A673 (cell line): ENCODE measurements around the gene CHML. TPM values are rescaled to one million over a fixed set of nuclear protein-coding genes. Genes with fewer than 3 reads are reported as not detected.

Experiments used
- BruUV-seq: library from RNA; stranded (reverse); fragments of 400-500 nt; replicated peaks from 2 replicates; lab custom pipeline; 2021; lab: Mats Ljungman, UMichigan
- CTCF ChIA-PET: fragments of 300-600 bp; sonication (Branson Sonifier 250); formaldehyde crosslinking; loops from one replicate; lab custom pipeline; 2022; ENCODE audit warnings: antibody characterized with exemption; lab: Charles Lee
- POLR2A ChIA-PET: fragments of 300-600 bp; sonication (Branson Sonifier 250); formaldehyde crosslinking; loops from one replicate; lab custom pipeline; 2022; ENCODE audit warnings: antibody characterized with exemption; ENCODE audit not compliant: low non-redundant PET; lab: Charles Lee
- DNase-seq: peaks from one replicate; pipeline ENCODE4 v3.0.0-alpha.2; 2015; ENCODE audit warnings: low spot score
- H3K27ac ChIP-seq: fragments of 200-600 bp; sonication (generic); 2 replicates; pipeline ENCODE4 v1.5.1; 2016; ENCODE audit warnings: mixed run types, low read depth, mild to moderate bottlenecking, mixed read lengths, antibody characterized with exemption, low read length; ENCODE audit not compliant: poor library complexity, severe bottlenecking
- H3K27me3 ChIP-seq: fragments of 200-600 bp; sonication (generic); replicated peaks from 2 replicates; pipeline ENCODE4 v1.6.1; 2017; ENCODE audit warnings: mixed run types, low read depth, mild to moderate bottlenecking, mixed read lengths, antibody characterized with exemption, low read length; ENCODE audit not compliant: insufficient read depth, poor library complexity
- H3K36me3 ChIP-seq: fragments of 200-600 bp; sonication (generic); 2 replicates; pipeline ENCODE4 v1.6.1; 2016; ENCODE audit warnings: mixed run types, mild to moderate bottlenecking, mixed read lengths, antibody characterized with exemption, low read length; ENCODE audit not compliant: insufficient read depth, poor library complexity, severe bottlenecking
- H3K4me1 ChIP-seq: fragments of 200-600 bp; sonication (generic); 2 replicates; pipeline ENCODE4 v1.6.1; 2017; ENCODE audit warnings: mixed run types, mild to moderate bottlenecking, mixed read lengths, antibody characterized with exemption, low read length; ENCODE audit not compliant: insufficient read depth, poor library complexity, severe bottlenecking
- H3K4me3 ChIP-seq: fragments of 200-600 bp; sonication (generic); 2 replicates; pipeline ENCODE4 v1.5.1; 2016; ENCODE audit warnings: low read depth, mixed run types, mild to moderate bottlenecking, mixed read lengths, low read length; ENCODE audit not compliant: poor library complexity, severe bottlenecking
- H3K9me3 ChIP-seq: fragments of 200-600 bp; sonication (generic); 2 replicates; pipeline ENCODE4 v1.6.1; 2016; ENCODE audit warnings: mixed run types, low read depth, mild to moderate bottlenecking, mixed read lengths, antibody characterized with exemption, low read length; ENCODE audit not compliant: poor library complexity, severe bottlenecking
- EZH2 ChIP-seq: fragments of 200-600 bp; sonication (generic); IDR thresholded peaks from 2 replicates; pipeline ENCODE4 v1.6.1; 2017; ENCODE audit warnings: borderline replicate concordance, low read depth, mild to moderate bottlenecking, mixed read lengths, antibody characterized with exemption, low read length; ENCODE audit not compliant: poor library complexity, severe bottlenecking
- intact Hi-C: fragments of 100-400 bp; cut with micrococcal nuclease; formaldehyde crosslinking; loops from one replicate; pipeline ENCODE4 v1.10.0; 2022; ENCODE audit not compliant: unreplicated experiment
- total RNA-seq: library from RNA; stranded (reverse); gene quantifications from 2 replicates; pipeline ENCODE4 v1.2.3, GENCODE V29; 2021
- TF ChIP-seq, protein P1 (sequence below): fragments of 300-800, 200-600 bp; sonication (generic); conservative IDR thresholded peaks from 2 replicates; pipeline ENCODE4 v1.5.1; 2017; ENCODE audit warnings: low read depth, mild to moderate bottlenecking, antibody characterized with exemption, low read length, moderate library complexity, mixed read lengths

Gene CHML
- total RNA-seq, 1 experiment from 2014 or later: 11.9 TPM

DNA sequence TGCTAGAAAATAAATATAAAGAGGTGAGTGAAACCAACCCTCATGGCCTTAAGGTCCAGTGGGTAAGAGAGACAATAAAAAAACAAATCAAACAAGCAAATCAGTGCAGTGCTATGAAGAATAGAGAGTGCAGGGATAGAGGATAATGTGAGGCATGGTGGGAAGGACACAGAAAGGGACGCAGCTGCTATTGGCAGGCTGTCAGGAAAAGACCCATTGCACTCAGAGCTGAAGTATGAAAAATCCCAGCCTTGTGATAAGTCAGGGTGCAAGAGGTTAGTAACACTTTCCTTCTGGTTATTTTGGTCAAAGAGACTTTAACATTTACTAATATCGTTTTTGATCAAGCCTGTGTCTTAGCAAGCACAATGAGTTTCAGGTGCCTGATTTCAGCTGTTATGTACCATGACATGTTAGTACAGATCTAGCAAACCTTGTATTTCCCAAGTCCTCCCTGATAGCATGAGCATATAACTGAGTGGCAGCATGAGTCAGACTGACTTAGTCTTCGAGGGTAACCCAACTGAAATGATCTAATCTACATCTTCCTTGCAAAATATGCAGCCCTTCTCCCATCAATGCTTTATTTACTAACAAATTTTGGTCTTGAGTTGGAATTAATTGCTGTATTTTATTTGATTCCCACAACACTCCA is 31.7 kb downstream of the CHML start:
- Histone ChIP-seq H3K4me3 (no peak overlapping the region), H3K27ac (no peak overlapping the region), H3K9me3 (no peaks in the 10 kb centered on the region), H3K36me3 (no peaks in the 10 kb centered on the region), H3K27me3 (no peaks in the 10 kb centered on the region), H3K4me1 (no peaks in the 10 kb centered on the region)
- no TSS peak for BruUV-seq
- POLR2A ChIA-PET: no interaction called here
- CTCF ChIA-PET: no interaction called here
- intact Hi-C loops: loop anchor here (5.0 kb wide), 1 partner anchor 76 kb away; the partner anchor contains the start of gene KMO
- DNase-seq: no peak
- TF ChIP-seq, protein P1, sequence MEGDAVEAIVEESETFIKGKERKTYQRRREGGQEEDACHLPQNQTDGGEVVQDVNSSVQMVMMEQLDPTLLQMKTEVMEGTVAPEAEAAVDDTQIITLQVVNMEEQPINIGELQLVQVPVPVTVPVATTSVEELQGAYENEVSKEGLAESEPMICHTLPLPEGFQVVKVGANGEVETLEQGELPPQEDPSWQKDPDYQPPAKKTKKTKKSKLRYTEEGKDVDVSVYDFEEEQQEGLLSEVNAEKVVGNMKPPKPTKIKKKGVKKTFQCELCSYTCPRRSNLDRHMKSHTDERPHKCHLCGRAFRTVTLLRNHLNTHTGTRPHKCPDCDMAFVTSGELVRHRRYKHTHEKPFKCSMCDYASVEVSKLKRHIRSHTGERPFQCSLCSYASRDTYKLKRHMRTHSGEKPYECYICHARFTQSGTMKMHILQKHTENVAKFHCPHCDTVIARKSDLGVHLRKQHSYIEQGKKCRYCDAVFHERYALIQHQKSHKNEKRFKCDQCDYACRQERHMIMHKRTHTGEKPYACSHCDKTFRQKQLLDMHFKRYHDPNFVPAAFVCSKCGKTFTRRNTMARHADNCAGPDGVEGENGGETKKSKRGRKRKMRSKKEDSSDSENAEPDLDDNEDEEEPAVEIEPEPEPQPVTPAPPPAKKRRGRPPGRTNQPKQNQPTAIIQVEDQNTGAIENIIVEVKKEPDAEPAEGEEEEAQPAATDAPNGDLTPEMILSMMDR: no peak
- TF ChIP-seq EZH2: no peak

DNA sequence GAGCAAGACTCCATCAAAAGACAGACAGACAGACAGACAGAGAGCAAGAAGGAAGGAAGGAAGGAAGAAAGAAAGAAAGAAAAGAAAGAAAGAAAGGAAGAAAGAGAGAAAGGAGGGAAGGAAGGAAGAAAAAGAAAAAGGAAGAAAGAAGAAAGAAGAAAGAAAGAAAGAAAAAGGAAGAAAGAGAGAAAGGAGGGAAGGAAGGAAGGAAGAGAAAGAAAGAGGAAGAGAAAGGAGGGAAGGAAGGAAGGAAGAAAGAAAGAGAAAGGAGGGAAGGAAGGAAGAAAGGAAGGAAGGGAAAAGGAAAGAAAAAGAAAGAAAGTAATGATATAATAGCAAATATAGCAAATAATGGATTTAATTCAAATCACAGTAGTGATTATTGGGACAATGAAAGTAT is 32.7 kb downstream of the CHML start:
- H3K27me3 ChIP-seq: no peaks in the 10 kb centered on the region
- H3K36me3 ChIP-seq: no peaks in the 10 kb centered on the region
- TF ChIP-seq EZH2: no peak
- TF ChIP-seq, protein P1: no peak
- no peak overlapping the region for H3K4me3 ChIP-seq
- no peak for DNase-seq
- ChIA-PET POLR2A (no interaction called here), CTCF (no interaction called here)
- no TSS peak for BruUV-seq
- H3K4me1 ChIP-seq: no peaks in the 10 kb centered on the region
- no peaks in the 10 kb centered on the region for H3K9me3 ChIP-seq
- intact Hi-C loops: loop anchor here (5.0 kb wide), 1 partner anchor 75 kb away; the partner anchor contains the start of gene KMO
- H3K27ac ChIP-seq: no peak overlapping the region

- intact Hi-C loops: loop anchor here (5.0 kb wide), 1 partner anchor 74 kb away; the partner anchor contains the start of gene KMO
- Histone ChIP-seq H3K9me3 (no peaks in the 10 kb centered on the region), H3K4me1 (no peaks in the 10 kb centered on the region), H3K4me3 (no peak overlapping the region), H3K36me3 (no peaks in the 10 kb centered on the region), H3K27me3 (no peaks in the 10 kb centered on the region), H3K27ac (no peak overlapping the region)
- ChIA-PET POLR2A (no interaction called here), CTCF (no interaction called here)
- no peak for DNase-seq
- no TSS peak for BruUV-seq
- no peak for TF ChIP-seq EZH2
- TF ChIP-seq, protein P1: no peak
Measured at GRCh38 chr1:241606544-241606943, 33.6 kb downstream of the CHML start.
